ENCODE results near the gene TRPV5.

TRPV5 gene

DNA sequence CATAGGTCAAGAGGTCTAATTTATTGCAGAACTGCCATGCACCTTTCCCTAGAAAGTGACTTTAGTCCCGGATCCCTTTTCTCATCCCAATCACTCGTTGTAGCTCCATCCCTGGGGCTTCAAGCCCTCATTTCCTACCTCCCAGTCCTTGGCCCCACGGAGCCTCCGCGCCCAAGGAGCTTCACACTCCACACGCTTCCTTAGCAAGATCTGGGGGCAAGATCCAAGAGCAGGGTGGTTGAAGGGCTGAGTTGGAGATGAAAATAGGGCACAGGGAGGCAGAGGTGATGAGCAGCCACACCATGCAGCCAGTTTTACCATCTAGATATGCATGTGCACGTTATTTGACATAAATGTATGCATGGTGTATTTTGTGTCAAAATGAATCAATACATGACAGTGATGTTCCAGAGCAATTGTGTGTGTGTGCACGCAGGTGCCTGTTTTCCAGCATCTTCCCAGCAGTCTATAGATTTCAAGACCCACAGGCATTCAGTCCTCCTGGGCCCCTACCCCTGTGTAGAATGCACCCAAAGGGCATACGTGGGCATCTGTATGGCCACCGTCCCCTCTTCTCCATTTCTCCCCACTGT lies 42.0 kb downstream of the TRPV5 start:
- no peak overlapping the region for H3K4me3 ChIP-seq (ENCODE audit: low read depth, low read length)
- TF ChIP-seq, protein P1, sequence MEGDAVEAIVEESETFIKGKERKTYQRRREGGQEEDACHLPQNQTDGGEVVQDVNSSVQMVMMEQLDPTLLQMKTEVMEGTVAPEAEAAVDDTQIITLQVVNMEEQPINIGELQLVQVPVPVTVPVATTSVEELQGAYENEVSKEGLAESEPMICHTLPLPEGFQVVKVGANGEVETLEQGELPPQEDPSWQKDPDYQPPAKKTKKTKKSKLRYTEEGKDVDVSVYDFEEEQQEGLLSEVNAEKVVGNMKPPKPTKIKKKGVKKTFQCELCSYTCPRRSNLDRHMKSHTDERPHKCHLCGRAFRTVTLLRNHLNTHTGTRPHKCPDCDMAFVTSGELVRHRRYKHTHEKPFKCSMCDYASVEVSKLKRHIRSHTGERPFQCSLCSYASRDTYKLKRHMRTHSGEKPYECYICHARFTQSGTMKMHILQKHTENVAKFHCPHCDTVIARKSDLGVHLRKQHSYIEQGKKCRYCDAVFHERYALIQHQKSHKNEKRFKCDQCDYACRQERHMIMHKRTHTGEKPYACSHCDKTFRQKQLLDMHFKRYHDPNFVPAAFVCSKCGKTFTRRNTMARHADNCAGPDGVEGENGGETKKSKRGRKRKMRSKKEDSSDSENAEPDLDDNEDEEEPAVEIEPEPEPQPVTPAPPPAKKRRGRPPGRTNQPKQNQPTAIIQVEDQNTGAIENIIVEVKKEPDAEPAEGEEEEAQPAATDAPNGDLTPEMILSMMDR (conservative IDR thresholded peaks at IDR 0.05; ENCODE audit: low read depth, low read length): no peak
- DNase-seq (ENCODE audit: low read depth): no peak

DNA sequence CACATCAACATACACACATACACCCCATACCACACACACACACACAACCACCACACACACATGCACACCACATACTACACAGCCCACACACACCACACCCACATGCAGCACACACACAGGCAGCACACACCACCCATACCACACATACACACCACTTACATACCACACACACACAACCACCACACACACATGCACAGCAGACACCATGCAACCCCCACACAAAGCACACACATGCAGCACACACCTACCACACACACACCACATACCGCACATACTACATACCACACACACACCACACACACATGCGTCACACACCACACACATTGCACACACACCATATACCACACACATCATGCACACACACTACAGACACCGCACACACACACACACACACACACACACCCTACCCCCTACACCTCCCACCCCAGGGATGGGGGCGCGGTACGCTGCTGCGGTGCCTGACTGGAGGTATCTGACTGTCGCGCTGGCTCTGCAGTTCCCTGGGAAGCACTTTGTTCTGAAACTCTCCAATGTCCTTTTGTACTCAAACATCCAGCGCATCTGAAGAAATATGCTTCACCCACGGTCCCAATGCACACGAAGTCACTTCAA lies 42.6 kb downstream of the TRPV5 start:
- no peak overlapping the region for H3K4me3 ChIP-seq (ENCODE audit: low read depth, low read length)
- no peak for DNase-seq (ENCODE audit: low read depth)
- TF ChIP-seq, protein P1 (conservative IDR thresholded peaks at IDR 0.05; ENCODE audit: low read depth, low read length): no peak

DNA sequence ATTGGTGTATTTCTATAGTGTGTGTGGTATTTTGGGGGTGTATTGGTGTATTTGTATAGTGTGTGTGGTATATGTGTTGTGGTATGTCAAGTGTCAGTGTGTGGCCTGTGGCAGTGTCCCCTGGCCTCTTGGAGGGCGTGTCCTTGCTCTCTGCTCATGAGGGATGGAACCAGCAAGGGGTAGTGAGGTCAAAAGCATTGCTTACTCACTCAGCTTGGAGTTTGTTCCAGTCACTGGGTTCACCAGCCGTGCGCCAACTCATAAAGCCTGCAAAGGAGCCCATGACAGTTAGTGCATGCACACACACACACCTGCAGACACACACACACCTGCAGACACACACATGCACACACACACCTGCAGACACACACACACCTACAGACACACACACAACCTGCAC lies 43.7 kb downstream of the TRPV5 start:
- TF ChIP-seq, protein P1 (conservative IDR thresholded peaks at IDR 0.05; ENCODE audit: low read depth, low read length): no peak
- no peak for DNase-seq (ENCODE audit: low read depth)
- no peak overlapping the region for H3K4me3 ChIP-seq (ENCODE audit: low read depth, low read length)

DNA sequence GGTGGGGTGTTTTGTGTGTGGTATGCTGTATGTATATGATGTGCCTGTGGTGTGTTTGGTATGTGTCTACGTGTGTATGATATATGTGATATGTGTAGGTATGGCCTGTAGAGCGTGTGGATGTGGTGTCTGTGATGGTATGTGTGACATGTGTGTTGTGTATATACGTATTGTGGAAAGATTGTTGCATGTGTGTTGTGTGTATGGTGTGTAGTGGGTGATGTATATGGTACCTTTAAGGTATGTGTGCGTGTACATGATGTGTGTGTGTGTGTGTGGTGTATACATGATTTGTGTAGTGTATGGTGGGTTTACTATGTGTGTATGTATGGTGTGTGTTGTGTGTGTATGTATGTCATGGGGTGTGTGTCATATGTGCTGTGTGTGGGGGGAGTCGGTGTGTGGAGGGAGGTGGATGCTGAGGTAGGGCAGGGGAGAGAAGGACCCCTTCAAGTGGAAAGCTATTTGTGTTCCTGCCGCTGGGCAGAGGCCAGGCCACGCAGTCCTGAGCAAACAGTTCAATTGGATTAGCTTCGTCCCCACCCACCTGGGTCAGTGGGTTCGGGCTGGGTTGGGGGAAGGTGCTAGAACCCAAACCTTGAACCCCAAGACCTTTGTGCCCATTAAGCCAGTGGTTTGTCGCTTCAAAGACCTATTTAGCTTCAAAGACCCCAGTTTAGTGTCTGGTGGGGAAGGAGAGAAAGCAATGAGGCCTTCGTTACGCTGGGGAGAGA lies 46.1 kb downstream of the TRPV5 start:
- TF ChIP-seq, protein P1 (conservative IDR thresholded peaks at IDR 0.05; ENCODE audit: low read depth, low read length): no peak
- DNase-seq (ENCODE audit: low read depth): no peak
- H3K4me3 ChIP-seq (ENCODE audit: low read depth, low read length): no peak overlapping the region

DNA sequence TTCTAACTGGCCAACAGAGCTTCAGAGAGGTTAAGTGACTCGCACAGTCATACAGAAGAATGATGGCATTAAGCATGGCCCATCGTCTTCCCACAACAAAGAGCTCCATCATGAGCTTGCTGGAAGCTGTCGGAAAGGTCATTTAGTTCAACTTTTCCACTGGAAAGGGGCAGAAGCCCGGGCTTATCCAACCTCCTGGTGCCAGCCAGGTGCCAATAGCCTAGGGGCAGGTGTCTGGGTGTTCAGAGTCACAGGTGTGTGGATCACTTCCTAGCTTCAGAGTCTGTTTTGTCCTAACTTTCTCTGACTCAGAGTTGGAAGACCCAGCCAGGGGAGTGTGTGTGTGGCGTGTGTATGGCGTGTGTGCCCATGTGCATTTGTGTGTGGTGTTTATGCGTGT lies 46.7 kb downstream of the TRPV5 start:
- TF ChIP-seq, protein P1 (conservative IDR thresholded peaks at IDR 0.05; ENCODE audit: low read depth, low read length): no peak
- no peak overlapping the region for H3K4me3 ChIP-seq (ENCODE audit: low read depth, low read length)
- DNase-seq (ENCODE audit: low read depth): no peak

DNA sequence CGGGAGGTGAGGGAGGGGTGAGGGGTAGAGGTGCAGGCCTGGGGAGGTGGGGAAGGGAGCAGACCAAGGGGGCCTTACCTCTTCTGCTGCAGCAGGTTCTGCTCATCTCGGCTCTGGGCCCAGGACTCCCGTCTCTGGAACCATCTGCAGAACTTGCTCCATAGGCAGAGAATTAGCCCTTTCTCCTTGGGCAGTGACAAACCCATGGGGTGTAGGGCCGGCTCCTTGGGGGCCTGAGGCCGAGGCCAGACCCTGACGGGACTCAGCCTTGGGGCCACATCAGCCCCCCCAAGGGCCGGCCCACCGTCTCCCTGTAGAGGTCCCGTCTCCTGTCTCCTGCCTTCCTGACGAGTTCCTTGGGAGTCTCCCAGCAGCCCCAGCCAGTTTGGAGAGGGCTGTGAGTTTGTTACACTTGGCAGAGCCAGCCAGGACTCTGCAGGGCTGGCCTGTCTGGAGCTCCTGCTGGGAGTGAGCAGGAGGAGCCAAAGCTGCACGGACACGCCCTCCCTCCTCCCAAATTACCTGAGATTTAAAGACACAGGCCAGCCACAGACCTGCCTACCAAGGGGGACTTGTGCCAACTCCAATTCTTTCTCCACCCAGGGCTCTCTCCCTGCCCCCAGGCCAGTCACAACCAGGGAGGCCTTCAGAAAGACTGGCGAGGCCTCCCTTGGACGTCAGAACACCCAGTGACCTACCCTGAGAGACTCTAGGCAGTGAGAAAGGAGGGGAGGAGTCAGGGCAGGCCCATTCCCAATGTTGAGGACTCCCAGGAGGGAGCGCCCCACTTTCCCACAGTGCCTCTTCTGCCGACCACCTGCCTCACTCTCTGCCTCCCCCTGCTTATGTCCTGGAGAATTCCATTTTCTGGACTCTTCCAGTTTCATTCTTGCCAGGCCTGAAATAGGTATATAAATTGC lies 48.0 kb downstream of the TRPV5 start, which contains the start of gene TRPV6:
Gene TRPV6, minus strand, starts transcription at position 435 of the 920 bp plus-strand sequence.
- TF ChIP-seq, protein P1 (conservative IDR thresholded peaks at IDR 0.05; ENCODE audit: low read depth, low read length): no peak
- DNase-seq (ENCODE audit: low read depth): no peak
- H3K4me3 ChIP-seq (ENCODE audit: low read depth, low read length): no peak within 1 kb of the TSS
